ENCODE data around the gene ZDHHC5. TPM values are rescaled to one million over a fixed set of nuclear protein-coding genes. Genes with fewer than 3 reads are reported as not detected.
"Not testable (repeated sequence)": the region's sequence is repeated elsewhere in the genome, so short reads cannot be mapped to it uniquely, and the experiment has no call there.

The ZDHHC5 gene
- total RNA-seq, 3 donors from 2014 or later: 75.5 to 83.0 (median 81.6) TPM

DNA sequence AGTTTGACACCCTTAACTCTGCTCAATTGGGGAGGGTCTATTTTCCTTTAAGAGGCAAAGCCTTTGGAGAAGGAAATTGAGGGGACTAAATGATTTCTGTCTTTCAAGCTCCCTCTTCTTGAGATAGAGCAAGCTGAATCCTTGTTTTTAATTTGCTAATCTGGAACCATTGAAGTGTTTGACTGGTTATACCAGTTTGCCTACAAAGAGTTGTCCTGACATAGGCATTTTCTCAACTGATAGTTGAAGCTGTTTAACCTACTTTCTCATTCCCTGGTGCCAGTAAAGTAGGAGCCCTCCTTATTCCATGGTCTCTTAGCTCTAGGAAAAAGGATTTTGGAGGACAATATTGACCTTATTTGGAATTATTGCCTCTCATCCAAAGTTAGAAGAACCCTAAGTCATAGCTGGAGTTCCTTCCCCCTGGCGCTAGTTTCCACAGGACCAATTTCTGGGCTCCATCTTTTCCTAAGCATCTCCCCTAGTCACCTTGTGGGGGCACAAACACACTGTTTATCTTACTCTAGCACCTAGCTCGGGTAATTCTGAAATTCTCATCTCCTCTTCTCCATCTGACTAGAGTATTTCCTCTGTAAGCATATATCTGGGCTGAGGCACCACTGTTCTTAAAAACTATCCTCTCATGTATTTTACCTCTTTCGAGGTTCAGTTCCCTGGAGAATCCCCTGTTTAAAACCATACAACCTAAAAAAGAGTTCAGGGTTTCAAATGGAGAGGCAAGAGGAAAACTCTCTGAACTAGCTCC lies 7.4 kb downstream of the ZDHHC5 start:
- Histone ChIP-seq H3K4me3 (no peak overlapping the region), H3K9me3 (no peaks in the 10 kb centered on the region), H3K4me1 (ENCODE audit: low read depth) (peaks cover 9% of the 10 kb centered on the region), H3K36me3 (ENCODE audit: low read depth) (no peaks in the 10 kb centered on the region)
- DNase-seq: no peak
- intact Hi-C loops (cut with DNase I, micrococcal nuclease): no loop called here
- no peak for ATAC-seq
- TF ChIP-seq, protein P1, sequence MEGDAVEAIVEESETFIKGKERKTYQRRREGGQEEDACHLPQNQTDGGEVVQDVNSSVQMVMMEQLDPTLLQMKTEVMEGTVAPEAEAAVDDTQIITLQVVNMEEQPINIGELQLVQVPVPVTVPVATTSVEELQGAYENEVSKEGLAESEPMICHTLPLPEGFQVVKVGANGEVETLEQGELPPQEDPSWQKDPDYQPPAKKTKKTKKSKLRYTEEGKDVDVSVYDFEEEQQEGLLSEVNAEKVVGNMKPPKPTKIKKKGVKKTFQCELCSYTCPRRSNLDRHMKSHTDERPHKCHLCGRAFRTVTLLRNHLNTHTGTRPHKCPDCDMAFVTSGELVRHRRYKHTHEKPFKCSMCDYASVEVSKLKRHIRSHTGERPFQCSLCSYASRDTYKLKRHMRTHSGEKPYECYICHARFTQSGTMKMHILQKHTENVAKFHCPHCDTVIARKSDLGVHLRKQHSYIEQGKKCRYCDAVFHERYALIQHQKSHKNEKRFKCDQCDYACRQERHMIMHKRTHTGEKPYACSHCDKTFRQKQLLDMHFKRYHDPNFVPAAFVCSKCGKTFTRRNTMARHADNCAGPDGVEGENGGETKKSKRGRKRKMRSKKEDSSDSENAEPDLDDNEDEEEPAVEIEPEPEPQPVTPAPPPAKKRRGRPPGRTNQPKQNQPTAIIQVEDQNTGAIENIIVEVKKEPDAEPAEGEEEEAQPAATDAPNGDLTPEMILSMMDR (IDR thresholded peaks at IDR 0.05): no peak

DNA sequence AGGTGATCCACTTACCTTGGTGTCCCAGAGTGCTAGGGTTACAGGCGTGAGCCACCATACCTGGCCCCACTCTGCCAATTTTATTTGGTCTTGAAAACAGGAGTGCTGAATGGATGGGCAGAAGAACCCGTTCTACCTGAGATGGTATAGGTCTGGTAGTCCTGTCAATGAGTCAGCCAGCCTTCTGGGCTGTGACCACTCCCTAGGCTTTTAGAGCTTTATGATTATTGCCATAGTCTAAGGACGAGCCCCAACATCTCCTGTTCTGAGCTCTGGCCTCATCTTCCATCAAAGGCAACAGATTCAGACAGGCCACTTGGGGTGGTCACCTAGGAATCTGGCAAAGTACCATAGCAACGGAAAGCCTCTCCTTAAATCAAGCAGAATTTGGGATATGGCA lies 11.5 kb downstream of the ZDHHC5 start:
- H3K36me3 ChIP-seq (ENCODE audit: low read depth): peaks cover 14% of the 10 kb centered on the region
- DNase-seq: no peak
- peak; percentile 90 for ATAC-seq
- TF ChIP-seq, protein P1 (IDR thresholded peaks at IDR 0.05): no peak
- H3K4me1 ChIP-seq (ENCODE audit: low read depth): peaks cover 9% of the 10 kb centered on the region
- H3K4me3 ChIP-seq: no peak overlapping the region
- intact Hi-C loops (cut with DNase I, micrococcal nuclease): no loop called here
- no peaks in the 10 kb centered on the region for H3K9me3 ChIP-seq

DNA sequence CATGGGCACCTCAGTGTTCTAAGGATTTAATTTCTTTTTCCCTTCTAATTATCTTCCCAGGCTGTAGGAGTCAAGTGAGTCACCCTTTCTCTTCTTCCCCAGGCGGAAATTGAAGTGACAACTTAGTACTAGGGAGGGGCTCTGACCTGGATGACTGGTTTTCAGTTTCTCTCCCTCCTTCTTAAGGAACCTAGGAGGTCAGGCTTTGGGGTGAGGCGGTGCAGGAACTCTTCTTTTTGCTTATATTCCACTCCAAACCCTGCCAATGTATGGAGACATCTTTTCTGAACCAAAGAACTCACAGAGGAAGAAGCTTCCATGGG lies 12.6 kb downstream of the ZDHHC5 start:
- ATAC-seq (peak; percentile 88), DNase-seq (no peak)
- TF ChIP-seq, protein P1 (IDR thresholded peaks at IDR 0.05): no peak
- Histone ChIP-seq H3K4me1 (ENCODE audit: low read depth) (peaks cover 9% of the 10 kb centered on the region), H3K4me3 (no peak overlapping the region), H3K36me3 (ENCODE audit: low read depth) (peaks cover 14% of the 10 kb centered on the region), H3K9me3 (no peaks in the 10 kb centered on the region)
- intact Hi-C loops (cut with DNase I, micrococcal nuclease): no loop called here

DNA sequence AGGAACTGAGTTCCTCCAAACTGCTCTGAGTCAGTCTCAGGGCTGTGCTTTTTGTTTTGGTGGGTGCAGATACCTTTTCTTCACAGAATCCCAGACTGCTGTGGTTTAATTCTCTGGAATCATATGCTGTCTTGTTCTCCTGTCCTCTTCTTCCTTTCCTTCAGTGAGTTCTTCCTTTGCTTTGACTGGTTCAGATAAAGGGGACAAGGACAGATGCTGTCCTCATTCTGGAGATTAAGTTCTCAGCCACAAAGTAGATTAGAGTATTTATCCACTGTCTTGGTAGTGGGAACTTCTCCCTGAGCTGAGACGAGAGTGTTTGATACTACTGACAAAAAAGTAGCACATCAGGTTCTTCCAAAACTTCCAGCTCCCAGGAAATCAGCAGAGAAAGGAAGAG lies 13.3 kb downstream of the ZDHHC5 start:
- TF ChIP-seq, protein P1 (IDR thresholded peaks at IDR 0.05): no peak
- peaks cover 14% of the 10 kb centered on the region for H3K36me3 ChIP-seq (ENCODE audit: low read depth)

DNA sequence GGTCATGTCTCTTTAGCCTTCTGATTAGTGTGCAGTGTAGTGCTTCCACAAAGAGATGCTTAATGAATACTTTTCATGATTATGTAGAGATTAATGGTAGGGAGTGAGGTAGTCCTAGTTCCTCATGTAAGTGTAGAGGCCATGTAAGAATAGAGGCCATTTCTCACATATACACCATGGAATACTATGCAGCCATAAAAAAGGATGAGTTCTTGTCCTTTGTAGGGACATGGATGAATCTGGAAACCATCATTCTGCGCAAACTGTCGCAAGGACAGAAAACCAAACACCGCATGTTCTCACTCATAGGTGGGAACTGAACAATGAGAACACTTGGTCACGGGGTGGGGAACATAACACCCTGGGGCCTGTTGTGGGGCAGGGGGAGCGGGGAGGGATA lies 22.6 kb downstream of the ZDHHC5 start:
- peaks cover 35% of the 10 kb centered on the region for H3K36me3 ChIP-seq (ENCODE audit: low read depth)
- DNase-seq; ATAC-seq; H3K4me1 ChIP-seq (ENCODE audit: low read depth); H3K4me3 ChIP-seq; H3K9me3 ChIP-seq; intact Hi-C loops (cut with DNase I, micrococcal nuclease): not testable (repeated sequence)

More for the DNA sequence above, 13.3 kb downstream of the ZDHHC5 start:
- no peak overlapping the region for H3K4me3 ChIP-seq
- no peak for DNase-seq
- peaks cover 9% of the 10 kb centered on the region for H3K4me1 ChIP-seq (ENCODE audit: low read depth)
- no peak for ATAC-seq
- intact Hi-C loops (cut with DNase I, micrococcal nuclease): no loop called here
- H3K9me3 ChIP-seq: no peaks in the 10 kb centered on the region

DNA sequence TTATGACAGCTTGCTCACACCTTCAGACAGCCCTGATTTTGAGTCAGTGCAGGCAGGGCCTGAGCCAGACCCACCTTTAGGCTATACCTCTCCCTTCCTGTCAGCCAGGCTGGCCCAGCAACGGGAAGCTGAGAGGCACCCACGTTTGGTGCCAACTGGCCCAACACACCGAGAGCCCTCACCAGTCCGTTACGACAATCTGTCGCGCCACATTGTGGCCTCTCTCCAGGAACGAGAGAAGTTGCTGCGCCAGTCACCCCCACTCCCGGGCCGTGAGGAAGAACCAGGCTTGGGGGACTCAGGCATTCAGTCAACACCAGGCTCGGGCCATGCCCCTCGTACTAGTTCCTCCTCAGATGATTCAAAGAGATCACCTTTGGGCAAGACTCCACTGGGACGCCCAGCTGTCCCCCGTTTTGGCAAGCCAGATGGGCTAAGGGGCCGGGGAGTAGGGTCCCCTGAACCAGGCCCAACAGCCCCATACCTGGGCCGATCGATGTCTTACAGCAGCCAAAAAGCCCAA lies 31.0 kb downstream of the ZDHHC5 start:
- Histone ChIP-seq H3K9me3 (no peaks in the 10 kb centered on the region), H3K4me1 (ENCODE audit: low read depth) (no peaks in the 10 kb centered on the region), H3K36me3 (ENCODE audit: low read depth) (peaks cover 25% of the 10 kb centered on the region), H3K4me3 (no peak overlapping the region)
- intact Hi-C loops (cut with DNase I, micrococcal nuclease): no loop called here
- TF ChIP-seq, protein P1 (IDR thresholded peaks at IDR 0.05): no peak
- ATAC-seq (peak; percentile 14), DNase-seq (no peak)
